NCI-H128 (cell line): Measurements from ENCODE around the gene CRTC3.
"Not testable (repeated sequence)": the region's sequence is repeated elsewhere in the genome, so short reads cannot be mapped to it uniquely, and the experiment has no call there.

Source experiments
- DNase-seq: peaks from one replicate; lab custom pipeline; 2025; ENCODE audit not compliant: unreplicated experiment; lab: John Stamatoyannopoulos, UW

CRTC3 gene, protein sequence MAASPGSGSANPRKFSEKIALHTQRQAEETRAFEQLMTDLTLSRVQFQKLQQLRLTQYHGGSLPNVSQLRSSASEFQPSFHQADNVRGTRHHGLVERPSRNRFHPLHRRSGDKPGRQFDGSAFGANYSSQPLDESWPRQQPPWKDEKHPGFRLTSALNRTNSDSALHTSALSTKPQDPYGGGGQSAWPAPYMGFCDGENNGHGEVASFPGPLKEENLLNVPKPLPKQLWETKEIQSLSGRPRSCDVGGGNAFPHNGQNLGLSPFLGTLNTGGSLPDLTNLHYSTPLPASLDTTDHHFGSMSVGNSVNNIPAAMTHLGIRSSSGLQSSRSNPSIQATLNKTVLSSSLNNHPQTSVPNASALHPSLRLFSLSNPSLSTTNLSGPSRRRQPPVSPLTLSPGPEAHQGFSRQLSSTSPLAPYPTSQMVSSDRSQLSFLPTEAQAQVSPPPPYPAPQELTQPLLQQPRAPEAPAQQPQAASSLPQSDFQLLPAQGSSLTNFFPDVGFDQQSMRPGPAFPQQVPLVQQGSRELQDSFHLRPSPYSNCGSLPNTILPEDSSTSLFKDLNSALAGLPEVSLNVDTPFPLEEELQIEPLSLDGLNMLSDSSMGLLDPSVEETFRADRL

GRCh38 chr15:90529371-90530249, at the start of gene CRTC3:
CRTC3 (plus strand) TSS chr15:90529923; CDS start chr15:90530072, 149 bp downstream.
- DNase-seq: no peak

DNA sequence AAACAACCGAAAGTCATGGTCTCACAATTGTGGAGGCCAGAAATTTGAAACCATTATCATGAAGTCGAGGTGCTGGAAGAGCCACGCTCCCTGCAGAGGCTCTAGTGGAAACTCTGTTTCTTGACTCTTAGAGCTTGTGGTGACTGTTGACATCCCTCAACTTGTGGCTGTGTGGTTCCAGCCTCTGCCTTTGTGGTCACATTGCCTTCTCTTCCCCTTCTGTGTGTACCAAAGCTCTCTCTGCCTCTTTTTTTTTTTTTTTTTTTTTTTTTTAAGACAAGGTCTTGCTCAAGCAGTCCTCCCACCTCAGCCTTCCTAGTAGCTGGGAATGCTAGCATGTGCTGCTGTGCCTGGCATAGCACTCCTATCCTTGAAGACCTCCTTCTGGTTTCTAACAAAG, 48.7 kb upstream of the CRTC3 start:
- DNase-seq: no peak

DNA sequence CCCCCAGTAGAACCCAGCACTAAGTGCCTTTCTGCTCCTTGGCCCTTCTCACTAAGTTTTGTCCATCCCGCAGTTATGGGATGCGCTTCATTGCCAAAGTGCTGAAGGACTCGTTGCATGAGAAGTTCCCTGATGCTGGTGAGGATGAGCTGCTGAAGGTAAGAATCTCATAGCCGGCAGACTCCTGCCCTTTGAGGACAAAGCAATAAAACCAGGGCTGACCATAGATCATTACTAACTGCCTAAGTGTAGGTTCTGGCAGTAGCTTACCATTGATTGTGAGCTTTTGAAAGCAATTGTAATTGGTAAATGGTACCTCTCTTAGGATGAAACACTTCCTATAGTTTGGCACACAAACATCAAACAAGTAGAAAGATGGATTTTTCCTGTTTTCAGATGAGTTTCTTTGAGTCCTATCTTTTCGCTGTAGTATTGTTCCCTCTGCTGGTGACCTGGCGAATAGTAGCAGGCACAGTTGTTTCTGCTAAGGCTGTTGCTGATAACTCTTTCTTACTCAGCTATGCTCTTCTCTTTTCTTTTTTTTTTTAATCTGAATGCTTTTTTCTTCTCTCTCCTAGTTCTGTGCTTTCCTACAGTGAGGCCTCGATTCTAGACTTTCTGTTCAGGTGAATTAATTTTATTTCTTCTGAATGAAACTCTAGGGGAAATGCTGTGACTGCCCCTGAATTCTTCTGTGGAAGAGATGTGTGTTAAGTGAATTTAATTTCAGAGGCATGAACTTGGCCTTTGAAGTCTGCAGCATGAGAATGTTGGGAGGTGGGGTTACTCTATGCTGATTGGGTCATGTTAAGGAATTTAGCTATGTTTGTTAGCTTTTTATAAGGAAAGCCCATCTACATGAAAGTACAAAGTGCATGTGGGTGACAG, 47.4 kb upstream of the CRTC3 start:
- no peak for DNase-seq

DNA sequence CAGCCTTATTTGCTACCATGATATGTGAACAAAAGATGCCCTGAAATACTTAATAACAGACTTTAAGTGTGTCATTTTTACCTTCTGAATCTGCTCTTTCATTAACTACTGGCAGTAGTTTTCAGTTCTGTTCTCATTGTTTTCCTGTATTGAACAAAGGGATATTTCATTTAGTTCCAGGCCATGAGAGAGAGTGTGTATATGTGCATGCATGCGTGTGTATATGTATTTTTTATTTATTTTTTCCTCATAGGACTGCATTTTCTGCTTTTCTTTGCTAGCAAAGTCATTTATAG, 46.8 kb upstream of the CRTC3 start:
- no peak for DNase-seq

GRCh38 chr15:90483637-90484036, 46.1 kb upstream of the CRTC3 start:
- DNase-seq: no peak

GRCh38 chr15:90487186-90487585, 42.5 kb upstream of the CRTC3 start:
- DNase-seq: no peak

GRCh38 chr15:90489514-90489913, 40.2 kb upstream of the CRTC3 start:
- DNase-seq: no peak

DNA sequence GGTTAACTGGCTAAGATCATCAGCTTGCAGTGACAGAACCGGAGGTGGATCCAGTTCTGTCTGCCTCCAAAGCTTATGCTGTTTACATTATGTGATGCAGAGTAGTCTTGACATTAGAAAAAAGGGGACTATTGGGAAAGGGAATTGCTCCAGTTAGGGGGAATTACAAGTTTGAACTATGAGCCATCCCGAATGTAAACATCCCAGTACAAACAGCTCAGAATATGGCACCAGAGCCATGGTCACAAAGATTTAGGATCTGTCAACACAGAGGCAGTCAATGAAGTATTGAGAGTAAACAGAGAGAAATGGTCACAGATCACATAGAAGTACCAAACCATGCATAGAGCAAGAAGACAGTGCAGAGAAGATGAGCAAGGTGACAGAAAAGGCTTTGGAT, 39.8 kb upstream of the CRTC3 start:
- DNase-seq: no peak

GRCh38 chr15:90493647-90494046, 36.1 kb upstream of the CRTC3 start:
- DNase-seq: no peak

DNA sequence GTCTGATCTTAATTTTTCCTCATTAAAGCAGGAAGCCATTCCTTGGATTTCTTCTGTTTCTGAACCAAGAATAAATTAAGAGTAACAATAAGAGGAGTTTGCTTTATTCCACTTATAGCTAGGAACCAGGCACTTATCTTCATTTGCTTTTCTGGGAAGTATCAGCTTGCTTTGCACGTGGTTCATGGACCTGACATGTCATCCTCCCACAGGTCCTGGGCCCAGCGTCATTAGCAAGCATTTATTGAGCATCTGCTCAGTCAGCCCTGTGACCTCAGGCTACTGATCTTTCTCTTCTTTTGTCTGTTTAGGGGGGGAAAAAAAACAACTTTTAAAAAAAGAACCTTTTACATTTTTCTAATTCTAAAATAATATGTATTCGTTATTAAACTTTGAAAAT, 34.7 kb upstream of the CRTC3 start:
- no peak for DNase-seq

DNA sequence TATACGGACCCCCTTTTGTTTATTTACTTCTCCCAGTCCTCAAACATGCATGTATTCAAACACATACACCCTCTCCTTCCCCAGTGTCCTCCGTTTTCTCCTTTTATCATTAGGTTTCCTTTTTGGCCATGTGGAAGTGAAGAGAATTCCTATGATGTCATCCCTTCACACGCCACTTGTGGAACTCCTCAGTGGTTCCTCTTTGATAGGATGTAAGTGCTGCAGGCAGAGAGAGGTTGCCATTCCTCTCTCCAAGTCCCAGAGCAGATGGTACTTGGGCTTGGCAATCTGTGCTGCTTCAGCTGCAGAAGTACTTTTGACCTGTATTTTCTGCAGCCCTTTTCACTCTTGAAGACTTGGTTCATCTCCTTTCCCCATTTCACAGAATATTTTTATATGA, 32.9 kb upstream of the CRTC3 start:
- no peak for DNase-seq

DNA sequence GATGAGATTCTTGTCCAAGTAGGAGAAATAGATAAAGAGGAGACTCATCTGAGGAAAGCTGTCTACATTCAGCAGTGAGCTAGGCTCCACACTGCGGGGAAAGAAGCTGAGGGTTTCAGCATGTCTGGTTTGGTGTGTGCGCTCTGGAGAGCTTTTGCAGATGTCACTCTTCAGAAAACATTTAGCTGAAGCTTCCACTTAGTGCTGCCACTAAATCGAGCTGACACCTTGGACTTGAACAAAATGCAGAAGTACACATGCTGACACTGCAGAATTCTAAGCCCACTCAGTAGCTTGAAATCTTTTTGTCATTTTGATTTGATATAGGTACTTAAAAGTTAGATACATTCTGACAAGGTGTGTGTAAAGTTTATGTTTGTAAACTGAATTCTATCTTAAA, 32.3 kb upstream of the CRTC3 start:
- DNase-seq: no peak

DNA sequence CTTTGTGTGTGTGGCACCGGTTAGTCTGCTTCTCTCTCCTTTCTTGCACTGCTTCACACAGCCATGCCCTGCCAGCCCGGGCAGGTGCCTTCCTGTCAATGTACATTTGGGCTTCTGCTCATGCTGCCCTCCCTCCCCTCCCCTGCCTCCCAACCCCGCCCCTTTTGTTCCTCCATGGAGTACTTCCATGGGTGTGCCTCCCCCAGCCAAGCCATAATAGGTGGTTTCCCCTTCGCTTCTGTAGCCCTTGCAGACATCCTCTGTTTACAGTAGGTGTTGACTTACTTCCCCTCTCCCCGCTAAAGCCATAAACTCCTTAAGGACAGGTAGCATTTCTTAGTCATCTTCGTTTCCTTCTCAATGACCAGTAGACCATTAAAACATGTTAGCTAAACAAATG, 31.8 kb upstream of the CRTC3 start:
- no peak for DNase-seq

DNA sequence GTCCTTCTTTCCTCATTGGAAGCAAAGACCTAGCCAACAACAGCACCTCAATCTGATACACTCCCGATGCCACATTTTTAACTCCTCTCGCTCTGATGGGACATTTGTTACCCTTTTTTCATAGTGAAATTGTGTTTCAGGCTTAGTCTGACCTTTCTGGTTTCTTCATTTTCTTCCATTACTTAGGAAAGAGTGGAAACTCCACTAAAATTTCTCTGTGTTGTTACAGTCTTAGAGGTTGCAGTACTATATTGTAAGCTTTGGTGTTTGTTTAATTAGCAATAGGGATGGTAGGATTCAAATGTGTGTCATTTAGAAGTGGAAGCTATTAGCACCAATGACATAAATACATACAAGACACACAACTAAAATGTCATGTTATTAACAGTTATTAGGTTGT, 29.6 kb upstream of the CRTC3 start:
- DNase-seq: no peak

GRCh38 chr15:90501898-90502297, 27.8 kb upstream of the CRTC3 start:
- no peak for DNase-seq

- not testable (repeated sequence) for DNase-seq
These were observed 18.9 kb upstream of the CRTC3 start for GRCh38 chr15:90510781-90511180.

DNA sequence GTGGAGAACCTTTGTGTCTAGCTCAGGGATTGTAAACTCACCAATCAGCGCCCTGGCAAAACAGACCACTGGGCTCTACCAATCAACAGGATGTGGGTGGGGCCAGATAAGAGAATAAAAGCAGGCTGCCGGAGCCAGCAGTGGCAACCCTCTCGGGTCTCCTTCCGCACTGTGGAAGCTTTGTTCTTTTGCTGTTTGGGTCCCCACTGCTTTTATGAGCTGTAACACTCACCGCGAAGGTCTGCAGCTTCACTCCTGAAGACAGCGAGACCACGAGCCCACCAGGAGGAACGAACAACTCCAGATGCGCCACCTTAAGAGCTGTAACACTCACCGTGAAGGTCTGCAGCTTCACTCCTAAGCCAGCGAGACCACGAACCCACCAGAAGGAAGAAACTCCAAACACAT, 18.5 kb upstream of the CRTC3 start:
- DNase-seq: not testable (repeated sequence)

- no peak for DNase-seq
These were observed 17.4 kb upstream of the CRTC3 start for GRCh38 chr15:90512276-90512675.

GRCh38 chr15:90512981-90513380, 16.7 kb upstream of the CRTC3 start:
- DNase-seq: no peak

GRCh38 chr15:90513448-90513847, 16.3 kb upstream of the CRTC3 start:
- no peak for DNase-seq

GRCh38 chr15:90513893-90514292, 15.8 kb upstream of the CRTC3 start:
- DNase-seq: not testable (repeated sequence)
